ENCODE measurements around the gene CORO1C.

GRCh38 chr12:108738170-108738569 lies 6.9 kb upstream of the CORO1C start:
- TF ChIP-seq POLR2A (IDR thresholded peaks at IDR 0.05), result no peak
- TF ChIP-seq CTCF (IDR thresholded peaks at IDR 0.05), result no peak
- TF ChIP-seq EP300 (IDR thresholded peaks at IDR 0.05; ENCODE audit: low read depth), result no peak
- TF ChIP-seq POLR2AphosphoS5 (IDR thresholded peaks at IDR 0.05), result no peak

Data from transverse colon (tissue), 4 donors.